ENCODE results near the gene SLC7A4.

The SLC7A4 gene

GRCh38 chr22:20980523-20980922 is 51.8 kb downstream of the SLC7A4 start:
- DNase-seq, result no peak

- no peak for DNase-seq
These were observed 52.4 kb downstream of the SLC7A4 start for GRCh38 chr22:20979940-20980453.

GRCh38 chr22:20979243-20979809 is 53.0 kb downstream of the SLC7A4 start:
- DNase-seq, result no peak
